NCI-H2227 (cell line): ENCODE results near the gene KIAA0232.
A peak's percentile ranks its signal among the peaks of the same experiment; 100 is the strongest.

ENCODE experiments used
- DNase-seq: peaks from one replicate; lab custom pipeline; 2025; ENCODE audit not compliant: unreplicated experiment; lab: John Stamatoyannopoulos, UW

Gene KIAA0232

GRCh38 chr4:6913350-6913905, 130.9 kb downstream of the KIAA0232 start:
- no peak for DNase-seq

- no peak for DNase-seq
Measured at GRCh38 chr4:6914448-6914847, 131.9 kb downstream of the KIAA0232 start.

GRCh38 chr4:6915041-6916005, 132.8 kb downstream of the KIAA0232 start:
- DNase-seq = no peak

GRCh38 chr4:6916069-6916586, 133.6 kb downstream of the KIAA0232 start:
- DNase-seq = no peak

GRCh38 chr4:6916587-6917460, 134.3 kb downstream of the KIAA0232 start:
- no peak for DNase-seq

- DNase-seq = peak; percentile 57
Measured at GRCh38 chr4:6917461-6918271, 135.1 kb downstream of the KIAA0232 start.

GRCh38 chr4:6918338-6918737, 135.8 kb downstream of the KIAA0232 start:
- DNase-seq = no peak

- DNase-seq = no peak
Measured at GRCh38 chr4:6920171-6920570, 137.6 kb downstream of the KIAA0232 start.

- DNase-seq = no peak
Measured at GRCh38 chr4:6923507-6923906, 141.0 kb downstream of the KIAA0232 start.

- DNase-seq = no peak
Measured at GRCh38 chr4:6924361-6924779, 141.8 kb downstream of the KIAA0232 start.

- DNase-seq = no peak
Measured at GRCh38 chr4:6925357-6925836, 142.9 kb downstream of the KIAA0232 start.

GRCh38 chr4:6926081-6926480, 143.6 kb downstream of the KIAA0232 start:
- no peak for DNase-seq

- peak; percentile 65 for DNase-seq
Measured at GRCh38 chr4:6926681-6927478, 144.4 kb downstream of the KIAA0232 start.

- DNase-seq = no peak
Measured at GRCh38 chr4:6928081-6928480, 145.6 kb downstream of the KIAA0232 start.

- no peak for DNase-seq
Measured at GRCh38 chr4:6929339-6929811, 146.8 kb downstream of the KIAA0232 start.

- DNase-seq = no peak
Measured at GRCh38 chr4:6929812-6930464, 147.4 kb downstream of the KIAA0232 start.

GRCh38 chr4:6932475-6932874, 149.9 kb downstream of the KIAA0232 start:
- DNase-seq = no peak

- DNase-seq = no peak
Measured at GRCh38 chr4:6932918-6933317, 150.4 kb downstream of the KIAA0232 start.
